ENCODE results near the gene ARFGAP1.

Gene ARFGAP1

DNA sequence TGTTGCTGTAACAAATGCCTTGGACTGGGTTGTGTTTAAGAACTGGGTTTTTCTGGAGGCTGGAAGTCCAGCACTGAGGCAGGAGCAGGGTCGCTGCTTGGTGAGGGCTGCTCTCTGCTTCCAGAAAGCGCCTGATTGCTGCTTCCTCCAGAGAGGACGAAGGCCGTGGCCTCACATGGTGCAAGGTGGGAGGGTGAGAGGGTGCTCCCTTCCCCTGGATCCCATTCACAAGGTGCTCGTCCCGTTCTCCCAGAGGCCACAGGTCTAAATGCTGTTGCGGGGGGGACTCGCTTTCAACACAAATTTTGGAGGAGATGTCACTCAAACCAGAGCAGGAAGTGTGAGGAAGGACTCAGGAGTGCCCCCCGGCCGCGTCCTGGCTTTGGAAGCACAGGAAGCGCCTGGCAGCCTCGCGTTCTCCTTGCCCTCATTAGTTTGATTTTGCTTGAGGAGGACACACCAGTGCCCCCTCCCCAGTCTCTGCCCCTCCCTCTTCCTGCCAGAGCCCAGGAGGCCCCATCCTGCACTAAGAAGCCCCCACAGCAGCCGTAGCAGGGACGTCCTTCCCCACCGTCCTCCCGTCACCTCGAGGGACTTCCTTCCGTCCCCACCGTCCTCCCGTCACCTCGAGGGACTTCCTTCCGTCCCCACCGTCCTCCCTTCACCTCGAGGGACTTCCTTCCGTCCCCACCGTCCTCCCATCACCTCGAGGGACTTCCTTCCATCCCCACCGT is 10.7 kb upstream of the ARFGAP1 start (continued):
- no peak for TF ChIP-seq PPARA (CRISPR knock-in tag; IDR thresholded peaks at IDR 0.05; ENCODE audit: borderline replicate concordance)
- no peak for TF ChIP-seq ARNTL (CRISPR knock-in tag; IDR thresholded peaks at IDR 0.05; ENCODE audit: borderline replicate concordance, low read depth)
- TF ChIP-seq RARB (CRISPR knock-in tag; IDR thresholded peaks at IDR 0.05), result no peak

GRCh38 chr20:63262836-63263235 is 9.8 kb upstream of the ARFGAP1 start:
- TF ChIP-seq OSR1 (CRISPR knock-in tag; IDR thresholded peaks at IDR 0.05) (no peak), ZFP3 (CRISPR knock-in tag; IDR thresholded peaks at IDR 0.05) (no peak), SNAI2 (CRISPR knock-in tag; IDR thresholded peaks at IDR 0.05) (no peak), TOX (CRISPR knock-in tag; IDR thresholded peaks at IDR 0.05; ENCODE audit: borderline replicate concordance) (no peak), RARB (CRISPR knock-in tag; IDR thresholded peaks at IDR 0.05) (no peak), ZNF8 (CRISPR knock-in tag; IDR thresholded peaks at IDR 0.05) (no peak), GLIS3 (CRISPR knock-in tag; IDR thresholded peaks at IDR 0.05) (no peak), ZC3H10 (CRISPR knock-in tag; IDR thresholded peaks at IDR 0.05) (no peak), ARNTL (CRISPR knock-in tag; IDR thresholded peaks at IDR 0.05; ENCODE audit: borderline replicate concordance, low read depth) (no peak), ZNF70 (CRISPR knock-in tag; IDR thresholded peaks at IDR 0.05) (no peak)
- TF ChIP-seq, protein P1, sequence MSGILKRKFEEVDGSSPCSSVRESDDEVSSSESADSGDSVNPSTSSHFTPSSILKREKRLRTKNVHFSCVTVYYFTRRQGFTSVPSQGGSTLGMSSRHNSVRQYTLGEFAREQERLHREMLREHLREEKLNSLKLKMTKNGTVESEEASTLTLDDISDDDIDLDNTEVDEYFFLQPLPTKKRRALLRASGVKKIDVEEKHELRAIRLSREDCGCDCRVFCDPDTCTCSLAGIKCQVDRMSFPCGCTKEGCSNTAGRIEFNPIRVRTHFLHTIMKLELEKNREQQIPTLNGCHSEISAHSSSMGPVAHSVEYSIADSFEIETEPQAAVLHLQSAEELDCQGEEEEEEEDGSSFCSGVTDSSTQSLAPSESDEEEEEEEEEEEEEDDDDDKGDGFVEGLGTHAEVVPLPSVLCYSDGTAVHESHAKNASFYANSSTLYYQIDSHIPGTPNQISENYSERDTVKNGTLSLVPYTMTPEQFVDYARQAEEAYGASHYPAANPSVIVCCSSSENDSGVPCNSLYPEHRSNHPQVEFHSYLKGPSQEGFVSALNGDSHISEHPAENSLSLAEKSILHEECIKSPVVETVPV (CRISPR knock-in tag; IDR thresholded peaks at IDR 0.05), result no peak
- TF ChIP-seq, protein P2, sequence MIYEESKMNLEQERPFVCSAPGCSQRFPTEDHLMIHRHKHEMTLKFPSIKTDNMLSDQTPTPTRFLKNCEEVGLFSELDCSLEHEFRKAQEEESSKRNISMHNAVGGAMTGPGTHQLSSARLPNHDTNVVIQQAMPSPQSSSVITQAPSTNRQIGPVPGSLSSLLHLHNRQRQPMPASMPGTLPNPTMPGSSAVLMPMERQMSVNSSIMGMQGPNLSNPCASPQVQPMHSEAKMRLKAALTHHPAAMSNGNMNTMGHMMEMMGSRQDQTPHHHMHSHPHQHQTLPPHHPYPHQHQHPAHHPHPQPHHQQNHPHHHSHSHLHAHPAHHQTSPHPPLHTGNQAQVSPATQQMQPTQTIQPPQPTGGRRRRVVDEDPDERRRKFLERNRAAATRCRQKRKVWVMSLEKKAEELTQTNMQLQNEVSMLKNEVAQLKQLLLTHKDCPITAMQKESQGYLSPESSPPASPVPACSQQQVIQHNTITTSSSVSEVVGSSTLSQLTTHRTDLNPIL (CRISPR knock-in tag; IDR thresholded peaks at IDR 0.05; ENCODE audit: low read depth), result no peak
- ATAC-seq, result no peak

- no peak for ATAC-seq
- TF ChIP-seq TOX (CRISPR knock-in tag; IDR thresholded peaks at IDR 0.05; ENCODE audit: borderline replicate concordance), result no peak
- TF ChIP-seq ESRRG (CRISPR knock-in tag; IDR thresholded peaks at IDR 0.05), result no peak
- TF ChIP-seq RARB (CRISPR knock-in tag; IDR thresholded peaks at IDR 0.05), result no peak
- TF ChIP-seq BACH2 (CRISPR knock-in tag; IDR thresholded peaks at IDR 0.05; ENCODE audit: borderline replicate concordance), result no peak
- TF ChIP-seq CSDC2 (CRISPR knock-in tag; IDR thresholded peaks at IDR 0.05), result no peak
- TF ChIP-seq ZNF8 (CRISPR knock-in tag; IDR thresholded peaks at IDR 0.05), result no peak
- TF ChIP-seq TCF4 (CRISPR knock-in tag; IDR thresholded peaks at IDR 0.05; ENCODE audit: borderline replicate concordance), result no peak
- no peak for TF ChIP-seq ZFP3 (CRISPR knock-in tag; IDR thresholded peaks at IDR 0.05)
- no peak for TF ChIP-seq ARNTL (CRISPR knock-in tag; IDR thresholded peaks at IDR 0.05; ENCODE audit: borderline replicate concordance, low read depth)
- TF ChIP-seq, protein P2 (CRISPR knock-in tag; IDR thresholded peaks at IDR 0.05; ENCODE audit: low read depth), result no peak
- TF ChIP-seq, protein P3, sequence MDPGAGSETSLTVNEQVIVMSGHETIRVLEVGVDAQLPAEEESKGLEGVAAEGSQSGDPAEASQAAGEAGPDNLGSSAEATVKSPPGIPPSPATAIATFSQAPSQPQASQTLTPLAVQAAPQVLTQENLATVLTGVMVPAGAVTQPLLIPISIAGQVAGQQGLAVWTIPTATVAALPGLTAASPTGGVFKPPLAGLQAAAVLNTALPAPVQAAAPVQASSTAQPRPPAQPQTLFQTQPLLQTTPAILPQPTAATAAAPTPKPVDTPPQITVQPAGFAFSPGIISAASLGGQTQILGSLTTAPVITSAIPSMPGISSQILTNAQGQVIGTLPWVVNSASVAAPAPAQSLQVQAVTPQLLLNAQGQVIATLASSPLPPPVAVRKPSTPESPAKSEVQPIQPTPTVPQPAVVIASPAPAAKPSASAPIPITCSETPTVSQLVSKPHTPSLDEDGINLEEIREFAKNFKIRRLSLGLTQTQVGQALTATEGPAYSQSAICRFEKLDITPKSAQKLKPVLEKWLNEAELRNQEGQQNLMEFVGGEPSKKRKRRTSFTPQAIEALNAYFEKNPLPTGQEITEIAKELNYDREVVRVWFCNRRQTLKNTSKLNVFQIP (CRISPR knock-in tag; IDR thresholded peaks at IDR 0.05; ENCODE audit: borderline replicate concordance, low read depth), result no peak
- TF ChIP-seq, protein P4, sequence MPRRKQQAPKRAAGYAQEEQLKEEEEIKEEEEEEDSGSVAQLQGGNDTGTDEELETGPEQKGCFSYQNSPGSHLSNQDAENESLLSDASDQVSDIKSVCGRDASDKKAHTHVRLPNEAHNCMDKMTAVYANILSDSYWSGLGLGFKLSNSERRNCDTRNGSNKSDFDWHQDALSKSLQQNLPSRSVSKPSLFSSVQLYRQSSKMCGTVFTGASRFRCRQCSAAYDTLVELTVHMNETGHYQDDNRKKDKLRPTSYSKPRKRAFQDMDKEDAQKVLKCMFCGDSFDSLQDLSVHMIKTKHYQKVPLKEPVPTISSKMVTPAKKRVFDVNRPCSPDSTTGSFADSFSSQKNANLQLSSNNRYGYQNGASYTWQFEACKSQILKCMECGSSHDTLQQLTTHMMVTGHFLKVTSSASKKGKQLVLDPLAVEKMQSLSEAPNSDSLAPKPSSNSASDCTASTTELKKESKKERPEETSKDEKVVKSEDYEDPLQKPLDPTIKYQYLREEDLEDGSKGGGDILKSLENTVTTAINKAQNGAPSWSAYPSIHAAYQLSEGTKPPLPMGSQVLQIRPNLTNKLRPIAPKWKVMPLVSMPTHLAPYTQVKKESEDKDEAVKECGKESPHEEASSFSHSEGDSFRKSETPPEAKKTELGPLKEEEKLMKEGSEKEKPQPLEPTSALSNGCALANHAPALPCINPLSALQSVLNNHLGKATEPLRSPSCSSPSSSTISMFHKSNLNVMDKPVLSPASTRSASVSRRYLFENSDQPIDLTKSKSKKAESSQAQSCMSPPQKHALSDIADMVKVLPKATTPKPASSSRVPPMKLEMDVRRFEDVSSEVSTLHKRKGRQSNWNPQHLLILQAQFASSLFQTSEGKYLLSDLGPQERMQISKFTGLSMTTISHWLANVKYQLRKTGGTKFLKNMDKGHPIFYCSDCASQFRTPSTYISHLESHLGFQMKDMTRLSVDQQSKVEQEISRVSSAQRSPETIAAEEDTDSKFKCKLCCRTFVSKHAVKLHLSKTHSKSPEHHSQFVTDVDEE (CRISPR knock-in tag; IDR thresholded peaks at IDR 0.05), result no peak
- TF ChIP-seq OSR1 (CRISPR knock-in tag; IDR thresholded peaks at IDR 0.05), result no peak
- TF ChIP-seq ZNF70 (CRISPR knock-in tag; IDR thresholded peaks at IDR 0.05), result no peak
- no peak for TF ChIP-seq ZFP30 (CRISPR knock-in tag; IDR thresholded peaks at IDR 0.05)
- TF ChIP-seq SNAI2 (CRISPR knock-in tag; IDR thresholded peaks at IDR 0.05), result no peak
- no peak for TF ChIP-seq ZC3H10 (CRISPR knock-in tag; IDR thresholded peaks at IDR 0.05)
These were observed 8.6 kb upstream of the ARFGAP1 start for GRCh38 chr20:63264000-63264399.
